ENCODE measurements around the gene ZNG1E. TPM values are rescaled to one million over a fixed set of nuclear protein-coding genes. Genes with fewer than 3 reads are reported as not detected.
"Not testable (repeated sequence)": the region's sequence is repeated elsewhere in the genome, so short reads cannot be mapped to it uniquely, and the experiment has no call there.

ZNG1E gene
- total RNA-seq, 2 donors from 2014 or later = 40.4 to 54.7 TPM

- not testable (repeated sequence) for H3K9ac ChIP-seq (ENCODE audit: extremely low read depth, low read length, poor library complexity, severe bottlenecking); H3K27ac ChIP-seq (ENCODE audit: low read depth, low read length); H3K27ac Mint-ChIP-seq; H3K36me3 Mint-ChIP-seq (ENCODE audit: low read depth); DNase-seq; H3K4me1 Mint-ChIP-seq; H3K4me3 ChIP-seq (ENCODE audit: low read length); H3K9me3 ChIP-seq (ENCODE audit: control insufficient read depth, low read length); H3K9me3 Mint-ChIP-seq; H3K27me3 Mint-ChIP-seq (ENCODE audit: insufficient read depth); H3K36me3 ChIP-seq (ENCODE audit: control insufficient read depth, insufficient read depth, low read length); H3K4me1 ChIP-seq (ENCODE audit: control insufficient read depth, insufficient read depth, low read length); H3K4me3 Mint-ChIP-seq; H3K27me3 ChIP-seq (ENCODE audit: control insufficient read depth, insufficient read depth, low read length, poor library complexity, severe bottlenecking)
- 83% methylated on average over 2 of the region's 3 CpGs; no CpG with 5 or more reads in 1 of the 2 experiments for WGBS, 2 experiments (ENCODE audit: insufficient coverage in 1 of 2, insufficient read length in 1 of 2)
- peak; percentile 49 for TF ChIP-seq CTCF (conservative IDR thresholded peaks at IDR 0.05)
Observed at GRCh38 chr9:65678533-65678932, 2.8 kb downstream of the ZNG1E start.

- H3K36me3 ChIP-seq (ENCODE audit: control insufficient read depth, insufficient read depth, low read length); H3K4me1 Mint-ChIP-seq; H3K4me1 ChIP-seq (ENCODE audit: control insufficient read depth, insufficient read depth, low read length); H3K27ac ChIP-seq (ENCODE audit: low read depth, low read length); H3K27ac Mint-ChIP-seq; H3K9ac ChIP-seq (ENCODE audit: extremely low read depth, low read length, poor library complexity, severe bottlenecking); H3K9me3 Mint-ChIP-seq; H3K9me3 ChIP-seq (ENCODE audit: control insufficient read depth, low read length); H3K36me3 Mint-ChIP-seq (ENCODE audit: low read depth); H3K27me3 ChIP-seq (ENCODE audit: control insufficient read depth, insufficient read depth, low read length, poor library complexity, severe bottlenecking); H3K27me3 Mint-ChIP-seq (ENCODE audit: insufficient read depth); H3K4me3 Mint-ChIP-seq; H3K4me3 ChIP-seq (ENCODE audit: low read length): not testable (repeated sequence)
- WGBS, 2 experiments (ENCODE audit: insufficient coverage in 1 of 2, insufficient read length in 1 of 2) = no CpG with 5 or more reads among the region's 2 CpGs
- peak; percentile 54 for DNase-seq
Observed at GRCh38 chr9:65703550-65703949, 27.8 kb downstream of the ZNG1E start.

GRCh38 chr9:65714445-65714844 is 38.7 kb downstream of the ZNG1E start:
- no CpG with 5 or more reads among the region's 5 CpGs for WGBS, 2 experiments (ENCODE audit: insufficient coverage in 1 of 2, insufficient read length in 1 of 2)
- not testable (repeated sequence) for H3K4me3 Mint-ChIP-seq

GRCh38 chr9:65737096-65737564 is 61.4 kb downstream of the ZNG1E start, which contains the start of gene FOXD4L4:
Gene FOXD4L4, plus strand, starts transcription at chr9:65737146. Its CDS starts 0 bp downstream, at chr9:65737146.
- peaks cover 26% of the 10 kb centered on the region for H3K27me3 Mint-ChIP-seq (ENCODE audit: insufficient read depth)
- not testable (repeated sequence) for H3K4me1 ChIP-seq (ENCODE audit: control insufficient read depth, insufficient read depth, low read length); H3K36me3 ChIP-seq (ENCODE audit: control insufficient read depth, insufficient read depth, low read length); H3K4me3 ChIP-seq (ENCODE audit: low read length); H3K27ac Mint-ChIP-seq; H3K27ac ChIP-seq (ENCODE audit: low read depth, low read length); H3K36me3 Mint-ChIP-seq (ENCODE audit: low read depth); DNase-seq; H3K4me3 Mint-ChIP-seq; H3K9me3 Mint-ChIP-seq; H3K9me3 ChIP-seq (ENCODE audit: control insufficient read depth, low read length); H3K4me1 Mint-ChIP-seq; H3K9ac ChIP-seq (ENCODE audit: extremely low read depth, low read length, poor library complexity, severe bottlenecking)
- peaks cover 17% of the 10 kb centered on the region for H3K27me3 ChIP-seq (ENCODE audit: control insufficient read depth, insufficient read depth, low read length, poor library complexity, severe bottlenecking)
- WGBS, 2 experiments (ENCODE audit: insufficient coverage in 1 of 2, insufficient read length in 1 of 2) = 0% methylated on average over 8 of the region's 38 CpGs; no CpG with 5 or more reads in 1 of the 2 experiments

More at GRCh38 chr9:65714445-65714844, 38.7 kb downstream of the ZNG1E start:
- not testable (repeated sequence) for H3K4me3 ChIP-seq (ENCODE audit: low read length); H3K27ac Mint-ChIP-seq; H3K4me1 Mint-ChIP-seq; DNase-seq; H3K27me3 ChIP-seq (ENCODE audit: control insufficient read depth, insufficient read depth, low read length, poor library complexity, severe bottlenecking); H3K4me1 ChIP-seq (ENCODE audit: control insufficient read depth, insufficient read depth, low read length); H3K27ac ChIP-seq (ENCODE audit: low read depth, low read length); H3K9ac ChIP-seq (ENCODE audit: extremely low read depth, low read length, poor library complexity, severe bottlenecking); H3K9me3 ChIP-seq (ENCODE audit: control insufficient read depth, low read length); H3K36me3 Mint-ChIP-seq (ENCODE audit: low read depth); H3K36me3 ChIP-seq (ENCODE audit: control insufficient read depth, insufficient read depth, low read length); H3K27me3 Mint-ChIP-seq (ENCODE audit: insufficient read depth); H3K9me3 Mint-ChIP-seq

- H3K36me3 ChIP-seq (ENCODE audit: control insufficient read depth, insufficient read depth, low read length); H3K4me1 ChIP-seq (ENCODE audit: control insufficient read depth, insufficient read depth, low read length); H3K9me3 ChIP-seq (ENCODE audit: control insufficient read depth, low read length); H3K4me1 Mint-ChIP-seq; DNase-seq; H3K36me3 Mint-ChIP-seq (ENCODE audit: low read depth); H3K27ac ChIP-seq (ENCODE audit: low read depth, low read length); H3K4me3 Mint-ChIP-seq; H3K9me3 Mint-ChIP-seq; H3K9ac ChIP-seq (ENCODE audit: extremely low read depth, low read length, poor library complexity, severe bottlenecking); H3K4me3 ChIP-seq (ENCODE audit: low read length); H3K27ac Mint-ChIP-seq: not testable (repeated sequence)
- WGBS, 2 experiments (ENCODE audit: insufficient coverage in 1 of 2, insufficient read length in 1 of 2) = no CpG with 5 or more reads among the region's 27 CpGs
- H3K27me3 ChIP-seq (ENCODE audit: control insufficient read depth, insufficient read depth, low read length, poor library complexity, severe bottlenecking) = peaks cover 17% of the 10 kb centered on the region
- peaks cover 26% of the 10 kb centered on the region for H3K27me3 Mint-ChIP-seq (ENCODE audit: insufficient read depth)
Observed at GRCh38 chr9:65738133-65738532, 62.4 kb downstream of the ZNG1E start.

Measured in endodermal cell (in vitro differentiated cells).